Keratinocyte (primary cell): ENCODE measurements around the gene ZC3H13. TPM values are rescaled to one million over a fixed set of nuclear protein-coding genes. Genes with fewer than 3 reads are reported as not detected.

Source experiments
- DNase-seq: peaks from one replicate; pipeline ENCODE4 v3.0.0-alpha.2; 2011; ENCODE audit warnings: low read depth, missing footprints, low spot score
- FAIRE-seq: peaks from 2 replicates; lab custom pipeline; 2011; peaks lifted over from hg19 to GRCh38; lab: Jason Lieb, UNC
- H2AFZ ChIP-seq: 2 replicates; pipeline ENCODE4 v1.6.0; 2012; ENCODE audit warnings: low read length, control low read depth, inconsistent platforms; ENCODE audit not compliant: control insufficient read depth
- H3K27ac ChIP-seq: 2 replicates; pipeline ENCODE4 v1.5.1; 2011; ENCODE audit warnings: low read length; ENCODE audit not compliant: control insufficient read depth, insufficient read depth
- H3K27me3 ChIP-seq: 3 replicates; pipeline ENCODE4 v1.6.0; 2011; ENCODE audit warnings: low read length; ENCODE audit not compliant: control insufficient read depth, insufficient read depth; ENCODE audit errors: extremely low read depth
- H3K36me3 ChIP-seq, 2 experiments: 2 replicates in 1 of 2; 3 replicates in 1 of 2; pipeline ENCODE4 v1.5.1; 2011; ENCODE audit warnings: low read length in 2 of 2, mild to moderate bottlenecking in 1 of 2; ENCODE audit not compliant: control insufficient read depth in 2 of 2, insufficient read depth in 2 of 2; ENCODE audit errors: extremely low read depth in 1 of 2
- H3K4me1 ChIP-seq: 3 replicates; pipeline ENCODE4 v1.5.1; 2011; ENCODE audit warnings: low read length; ENCODE audit not compliant: control insufficient read depth, insufficient read depth; ENCODE audit errors: extremely low read depth
- H3K4me2 ChIP-seq: 3 replicates; pipeline ENCODE4 v1.6.0; 2011; ENCODE audit warnings: low read depth, low read length; ENCODE audit not compliant: control insufficient read depth, insufficient read depth; ENCODE audit errors: extremely low read depth
- H3K4me3 ChIP-seq, 3 experiments: fragments of 200-600 bp in 1 of 3; sonication (generic) in 1 of 3; 2 replicates in 2 of 3; 3 replicates in 1 of 3; pipeline ENCODE4 v1.5.1; 2011 to 2016; ENCODE audit warnings: low read length in 3 of 3, mild to moderate bottlenecking in 3 of 3, control low read depth in 2 of 3, inconsistent platforms in 1 of 3, low read depth in 1 of 3, mixed read lengths in 1 of 3, mixed run types in 1 of 3, moderate library complexity in 1 of 3; ENCODE audit not compliant: control insufficient read depth in 2 of 3, insufficient read depth in 2 of 3; ENCODE audit errors: extremely low read depth in 1 of 3
- H3K79me2 ChIP-seq: 2 replicates; pipeline ENCODE4 v1.6.0; 2012; ENCODE audit warnings: low read length; ENCODE audit not compliant: control insufficient read depth, insufficient read depth
- H3K9ac ChIP-seq: 3 replicates; pipeline ENCODE4 v1.6.0; 2011; ENCODE audit warnings: low read length; ENCODE audit not compliant: control insufficient read depth, insufficient read depth; ENCODE audit errors: extremely low read depth
- H3K9me1 ChIP-seq: 3 replicates; pipeline ENCODE4 v1.6.0; 2011; ENCODE audit warnings: low read length; ENCODE audit not compliant: control insufficient read depth, insufficient read depth; ENCODE audit errors: extremely low read depth
- H3K9me3 ChIP-seq: 2 replicates; pipeline ENCODE4 v1.5.1; 2012; ENCODE audit warnings: low read depth, low read length; ENCODE audit not compliant: control insufficient read depth
- H4K20me1 ChIP-seq: 3 replicates; pipeline ENCODE4 v1.6.0; 2011; ENCODE audit warnings: low read length; ENCODE audit not compliant: control insufficient read depth, insufficient read depth; ENCODE audit errors: extremely low read depth
- EZH2 ChIP-seq: IDR thresholded peaks from one replicate; pipeline ENCODE4 v1.6.1; 2012; ENCODE audit warnings: inconsistent platforms, mild to moderate bottlenecking, low read length, moderate library complexity
- dilution Hi-C: fragments of 300-500 bp; cut with MboI; formaldehyde crosslinking; loops from one replicate; pipeline ENCODE4 v1.7.0; 2020; ENCODE audit warnings: low sequenced_read_pairs; ENCODE audit not compliant: extremely low pct_ligation_motif_present
- polyA plus RNA-seq, 5 experiments: library from polyadenylated mRNA; depleted of rRNA in 3 of 5; stranded (reverse) in 3 of 5; stranded (forward) in 1 of 5; unstranded in 1 of 5; fragments of >200 nt; gene quantifications; 1 replicate in 1 of 5; 2 replicates in 3 of 5; 3 replicates in 1 of 5; pipeline versions ENCODE4 v1.2.1 to v1.2.3, GENCODE V29; 2011 to 2012; ENCODE audit warnings: missing spikeins in 2 of 5, low read depth in 1 of 5, low replicate concordance in 1 of 5
- TF ChIP-seq, protein P1 (sequence below), 3 experiments: IDR thresholded peaks in 1 of 3; conservative IDR thresholded peaks in 1 of 3; optimal IDR thresholded peaks in 1 of 3; 2 replicates in 2 of 3; 3 replicates in 1 of 3; pipeline versions ENCODE3 to v1.5.1; 2011; ENCODE audit warnings: low read length in 3 of 3, mild to moderate bottlenecking in 3 of 3, moderate library complexity in 2 of 3, control low read depth in 1 of 3, inconsistent platforms in 1 of 3; ENCODE audit not compliant: insufficient read depth in 2 of 3; ENCODE audit errors: extremely low read depth in 1 of 3

ZC3H13 gene
- polyA plus RNA-seq, 1 donor (not counting 4 experiments of a cell fraction or from before 2014, with no cell fraction given): 10.6 TPM

DNA sequence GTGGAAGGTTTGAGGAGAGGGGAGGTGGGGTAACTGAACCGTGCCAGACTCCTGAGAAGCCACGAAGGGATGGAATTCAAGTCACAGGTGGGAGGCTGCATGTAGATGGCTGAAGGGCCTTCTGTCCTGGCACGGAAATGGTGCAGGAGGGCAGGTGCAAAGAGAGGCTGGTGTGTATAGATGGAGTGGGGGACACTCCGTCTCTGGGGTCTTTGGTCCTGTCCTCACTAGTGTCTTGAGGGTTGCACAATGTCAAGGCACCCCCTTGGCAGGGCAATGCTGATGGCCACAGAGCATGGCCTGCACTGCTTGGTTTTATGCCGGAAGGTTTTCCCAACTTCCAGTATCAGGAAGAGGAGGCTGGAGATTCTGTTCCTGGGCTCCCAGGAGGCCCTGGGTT is 118.3 kb downstream of the ZC3H13 start:
- no peaks in the 10 kb centered on the region for H3K4me1 ChIP-seq
- no peak overlapping the region for H2AFZ ChIP-seq
- H3K4me3 ChIP-seq: no peak overlapping the region
- DNase-seq: no peak
- H3K36me3 ChIP-seq: no peaks in the 10 kb centered on the region
- H4K20me1 ChIP-seq: no peaks in the 10 kb centered on the region
- no peak overlapping the region for H3K9ac ChIP-seq
- FAIRE-seq: no peak
- peaks cover 22% of the 10 kb centered on the region for H3K27me3 ChIP-seq
- H3K4me2 ChIP-seq: no peak overlapping the region
- no peaks in the 10 kb centered on the region for H3K9me3 ChIP-seq
- no peaks in the 10 kb centered on the region for H3K9me1 ChIP-seq
- dilution Hi-C loops: no loop called here
- no peak overlapping the region for H3K27ac ChIP-seq
- TF ChIP-seq EZH2: no peak
- TF ChIP-seq, protein P1, sequence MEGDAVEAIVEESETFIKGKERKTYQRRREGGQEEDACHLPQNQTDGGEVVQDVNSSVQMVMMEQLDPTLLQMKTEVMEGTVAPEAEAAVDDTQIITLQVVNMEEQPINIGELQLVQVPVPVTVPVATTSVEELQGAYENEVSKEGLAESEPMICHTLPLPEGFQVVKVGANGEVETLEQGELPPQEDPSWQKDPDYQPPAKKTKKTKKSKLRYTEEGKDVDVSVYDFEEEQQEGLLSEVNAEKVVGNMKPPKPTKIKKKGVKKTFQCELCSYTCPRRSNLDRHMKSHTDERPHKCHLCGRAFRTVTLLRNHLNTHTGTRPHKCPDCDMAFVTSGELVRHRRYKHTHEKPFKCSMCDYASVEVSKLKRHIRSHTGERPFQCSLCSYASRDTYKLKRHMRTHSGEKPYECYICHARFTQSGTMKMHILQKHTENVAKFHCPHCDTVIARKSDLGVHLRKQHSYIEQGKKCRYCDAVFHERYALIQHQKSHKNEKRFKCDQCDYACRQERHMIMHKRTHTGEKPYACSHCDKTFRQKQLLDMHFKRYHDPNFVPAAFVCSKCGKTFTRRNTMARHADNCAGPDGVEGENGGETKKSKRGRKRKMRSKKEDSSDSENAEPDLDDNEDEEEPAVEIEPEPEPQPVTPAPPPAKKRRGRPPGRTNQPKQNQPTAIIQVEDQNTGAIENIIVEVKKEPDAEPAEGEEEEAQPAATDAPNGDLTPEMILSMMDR (optimal IDR thresholded peaks at IDR 0.05 in 1 of 3, IDR thresholded peaks at IDR 0.05 in 1 of 3, conservative IDR thresholded peaks at IDR 0.05 in 1 of 3; ENCODE audit: extremely low read depth in 1 of 3, insufficient read depth in 2 of 3, low read length in 3 of 3): no peak
- no peaks in the 10 kb centered on the region for H3K79me2 ChIP-seq

DNA sequence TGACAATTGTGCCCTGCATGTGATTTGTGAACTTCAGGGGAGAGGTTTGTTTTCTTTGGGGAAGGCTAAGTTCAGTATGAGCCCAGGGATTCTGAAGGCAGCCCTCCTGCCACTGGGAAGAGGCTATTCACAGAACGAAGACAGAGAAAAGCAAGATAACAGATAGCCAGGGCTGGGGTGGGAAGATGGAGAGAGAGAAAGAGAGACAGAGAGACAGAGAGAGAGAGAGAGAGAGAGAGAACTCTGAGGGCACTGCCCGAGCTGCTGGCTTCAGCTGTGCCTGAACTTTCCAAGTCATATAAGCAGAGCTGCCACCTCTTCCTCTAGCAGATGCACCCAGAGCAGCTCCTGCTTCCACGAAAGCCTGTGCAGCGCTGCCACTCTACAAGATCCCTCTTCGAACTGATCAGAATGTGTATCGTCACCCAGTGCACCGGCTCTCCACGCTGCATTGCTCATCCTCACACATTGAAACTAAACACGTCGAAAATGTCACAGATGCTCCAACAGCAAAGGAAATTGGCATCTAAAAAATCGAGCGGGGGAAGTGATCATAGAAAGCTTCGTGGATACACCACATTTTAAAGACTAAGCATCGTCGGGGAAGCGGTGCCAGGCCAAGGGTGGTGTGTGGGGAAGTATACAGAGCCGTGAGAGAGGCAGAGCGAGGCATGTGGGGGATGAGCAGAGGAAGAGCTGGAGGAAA is 119.2 kb downstream of the ZC3H13 start:
- H3K27ac ChIP-seq: no peak overlapping the region
- peaks cover 22% of the 10 kb centered on the region for H3K27me3 ChIP-seq
- no peak for FAIRE-seq
- no peak overlapping the region for H2AFZ ChIP-seq
- no peaks in the 10 kb centered on the region for H4K20me1 ChIP-seq
- no peaks in the 10 kb centered on the region for H3K9me1 ChIP-seq
- no peaks in the 10 kb centered on the region for H3K79me2 ChIP-seq
- no peak overlapping the region for H3K4me3 ChIP-seq
- TF ChIP-seq EZH2: no peak
- TF ChIP-seq, protein P1 (optimal IDR thresholded peaks at IDR 0.05 in 1 of 3, IDR thresholded peaks at IDR 0.05 in 1 of 3, conservative IDR thresholded peaks at IDR 0.05 in 1 of 3; ENCODE audit: extremely low read depth in 1 of 3, insufficient read depth in 2 of 3, low read length in 3 of 3): no peak
- H3K9me3 ChIP-seq: no peaks in the 10 kb centered on the region
- no peak overlapping the region for H3K9ac ChIP-seq
- H3K36me3 ChIP-seq: no peaks in the 10 kb centered on the region
- dilution Hi-C loops: no loop called here
- no peak overlapping the region for H3K4me2 ChIP-seq
- H3K4me1 ChIP-seq: no peaks in the 10 kb centered on the region
- no peak for DNase-seq
